ENCODE measurements around the gene MMP24OS. TPM values are rescaled to one million over a fixed set of nuclear protein-coding genes. Genes with fewer than 3 reads are reported as not detected.
A peak's percentile ranks its signal among the peaks of the same experiment; 100 is the strongest.

Gene MMP24OS
- total and polyA plus RNA-seq, 2 of the 4 experiments (the other 2 are of a cell fraction): 5.9 to 64.9 TPM

- intact Hi-C loops (cut with micrococcal nuclease): no loop called here
Measured at GRCh38 chr20:35287509-35288324, 9.8 kb upstream of the MMP24OS start.

More at GRCh38 chr20:35287509-35288324, 9.8 kb upstream of the MMP24OS start:
- H2BK15ac ChIP-seq (ENCODE audit: low read depth, low read length): no peak overlapping the region
- dilution Hi-C loops (cut with HindIII; ENCODE audit: low sequenced_read_pairs, unreplicated experiment) (no loop called here), in situ Hi-C loops (cut with MboI; ENCODE audit: low sequenced_read_pairs) (no loop called here)
- H2AFZ ChIP-seq (replicated peaks; ENCODE audit: low read length, poor library complexity): no peak overlapping the region
- no peak overlapping the region for H2BK120ac ChIP-seq (ENCODE audit: low read depth, low read length)
- no peak overlapping the region for H2AK9ac ChIP-seq (replicated peaks; ENCODE audit: low read depth, low read length, poor library complexity)
- TF ChIP-seq FOS (IDR thresholded peaks at IDR 0.05; ENCODE audit: low read depth, low read length) (no peak), CTCF (conservative IDR thresholded peaks at IDR 0.05; ENCODE audit: low read depth, low read length) (no peak), MAZ (IDR thresholded peaks at IDR 0.05; ENCODE audit: borderline replicate concordance, low read depth, low read length) (no peak), USF2 (IDR thresholded peaks at IDR 0.05; ENCODE audit: low read depth, low read length) (no peak), SMC3 (IDR thresholded peaks at IDR 0.05; ENCODE audit: low read depth, low read length) (no peak), RFX5 (IDR thresholded peaks at IDR 0.05; ENCODE audit: low read depth, low read length) (no peak), MXI1 (IDR thresholded peaks at IDR 0.05; ENCODE audit: borderline replicate concordance, low read depth, low read length) (no peak), BHLHE40 (IDR thresholded peaks at IDR 0.05; ENCODE audit: low read depth, low read length) (no peak)
- DNase-seq (no peak), ATAC-seq (ENCODE audit: low read depth) (no peak)
- H2BK5ac ChIP-seq (ENCODE audit: low read depth, low read length, poor library complexity, severe bottlenecking): no peak overlapping the region
- 75% methylated on average over 4 of the region's 28 CpGs; no CpG with 5 or more reads in 1 of the 2 experiments for WGBS, 2 experiments (ENCODE audit: extremely low coverage in 2 of 2, insufficient read length in 1 of 2)
- H3K18ac ChIP-seq (ENCODE audit: low read depth, low read length): no peak overlapping the region
- no peaks in the 10 kb centered on the region for H3K27me3 ChIP-seq (ENCODE audit: control insufficient read depth, insufficient read depth, low read length)
- no peak overlapping the region for H4K5ac ChIP-seq (ENCODE audit: low read depth, low read length)
- H3K79me1 ChIP-seq (ENCODE audit: low read depth in 1 of 2, low read length in 2 of 2): peaks cover 0 to 31% of the 10 kb centered on the region in 2 experiments; a peak in 3 of 4 replicates
- no peak overlapping the region for H4K8ac ChIP-seq (ENCODE audit: low read depth in 2 of 2, low read length in 2 of 2)
- H2BK20ac ChIP-seq (ENCODE audit: low read depth, low read length): no peak overlapping the region
- no peak overlapping the region for H3K9ac ChIP-seq (ENCODE audit: low read depth, low read length)
- H4K20me1 ChIP-seq (ENCODE audit: insufficient read depth, low read length): 0 out of 2 replicates have a peak, but pooled peaks cover 4% of the 10 kb centered on the region
- ChIA-PET CTCF (no interaction called here), POLR2A (ENCODE audit: unreplicated experiment) (no interaction called here)
- H3K36me3 ChIP-seq (ENCODE audit: control insufficient read depth, insufficient read depth, low read length): no peaks in the 10 kb centered on the region
- H3K4me2 ChIP-seq (ENCODE audit: low read depth, low read length): no peak overlapping the region
- peaks cover 9% of the 10 kb centered on the region for H3K9me1 ChIP-seq (ENCODE audit: insufficient read depth, low read length)
- H3K4ac ChIP-seq (ENCODE audit: low read depth, low read length): no peak overlapping the region
- H3K9me3 ChIP-seq (ENCODE audit: control insufficient read depth, insufficient read depth, low read length): no peaks in the 10 kb centered on the region
- no peak overlapping the region for H3K14ac ChIP-seq (replicated peaks; ENCODE audit: low read depth, low read length)
- no peak overlapping the region for H3K27ac ChIP-seq (ENCODE audit: insufficient read depth, low read length)
- H2AK5ac ChIP-seq (ENCODE audit: low read depth, low read length): 0 out of 2 replicates have a peak overlapping the region, but pooled peaks have one; percentile 12
- H3K4me3 ChIP-seq (ENCODE audit: insufficient read depth, low read depth, low read length): no peak overlapping the region
- no peak overlapping the region for H3K23ac ChIP-seq (ENCODE audit: low read depth, low read length)
- no peak overlapping the region for H4K91ac ChIP-seq (ENCODE audit: insufficient read depth, low read depth, low read length)
- no TSS peak for BruUV-seq (replicated peaks)
- no peak overlapping the region for H3K56ac ChIP-seq (ENCODE audit: extremely low read depth, insufficient read depth, low read length)
- H3K4me1 ChIP-seq (ENCODE audit: control insufficient read depth, insufficient read depth, low read length): peaks cover 7% of the 10 kb centered on the region
